WTC11 (cell line): Measurements from ENCODE around the gene KLHL12. TPM values are rescaled to one million over a fixed set of nuclear protein-coding genes. Genes with fewer than 3 reads are reported as not detected.

Source experiments
- ATAC-seq: fragments of 200-7000 bp; cut with Tn5 transposase; 2 replicates; pipeline ENCODE4 v1.10.0; 2021; ENCODE audit warnings: mild to moderate bottlenecking, moderate library complexity
- CTCF ChIA-PET: fragments of 300-600 bp; sonication (Branson Sonifier 250); formaldehyde crosslinking; loops from one replicate; lab custom pipeline; 2021; ENCODE audit warnings: antibody characterized with exemption; lab: Charles Lee
- POLR2A ChIA-PET: fragments of 350-600 bp; sonication (Branson Sonifier 250); formaldehyde crosslinking; loops from one replicate; lab custom pipeline; 2021; ENCODE audit warnings: antibody characterized with exemption; lab: Charles Lee
- DNase-seq: peaks from one replicate; pipeline ENCODE4 v3.0.0; 2021; ENCODE audit warnings: low spot score
- H3K27ac Mint-ChIP-seq: 2 replicates; pipeline ENCODE4 v1.8.0; 2021; ENCODE audit warnings: mixed read lengths
- H3K27me3 Mint-ChIP-seq: 2 replicates; pipeline ENCODE4 v1.8.0; 2021; ENCODE audit warnings: low read depth, mild to moderate bottlenecking, moderate library complexity, mixed read lengths
- H3K36me3 Mint-ChIP-seq: 2 replicates; pipeline ENCODE4 v1.8.0; 2021; ENCODE audit warnings: mixed read lengths
- H3K4me1 Mint-ChIP-seq: 2 replicates; pipeline ENCODE4 v1.8.0; 2022; ENCODE audit warnings: mixed read lengths
- H3K4me3 Mint-ChIP-seq: 2 replicates; pipeline ENCODE4 v1.8.0; 2021; ENCODE audit warnings: mild to moderate bottlenecking, moderate library complexity, mixed read lengths
- H3K9me3 Mint-ChIP-seq: 2 replicates; pipeline ENCODE4 v1.8.0; 2021; ENCODE audit warnings: mixed read lengths
- ATF6 ChIP-seq: sonication (generic); formaldehyde crosslinking; IDR thresholded peaks from 2 replicates; pipeline ENCODE4 v1.8.1; 2023; ENCODE audit warnings: mild to moderate bottlenecking, missing genetic modification reagents
- EMX1 ChIP-seq: fragments of 250-450 bp; sonication (Bioruptor Pico); IDR thresholded peaks from 2 replicates; pipeline ENCODE4 v1.8.0; 2021; ENCODE audit warnings: mild to moderate bottlenecking
- ESRRA ChIP-seq: sonication (generic); formaldehyde crosslinking; IDR thresholded peaks from 2 replicates; pipeline ENCODE4 v1.8.1; 2022; ENCODE audit warnings: mild to moderate bottlenecking, missing genetic modification reagents, borderline replicate concordance
- GABPB1 ChIP-seq: sonication (generic); formaldehyde crosslinking; IDR thresholded peaks from 2 replicates; pipeline ENCODE4 v1.8.1; 2023; ENCODE audit warnings: mild to moderate bottlenecking, missing genetic modification reagents
- GTF2I ChIP-seq: fragments of 250-450 bp; sonication (Bioruptor Pico); conservative IDR thresholded peaks from 2 replicates; pipeline ENCODE4 v1.4.0; 2021; ENCODE audit warnings: mild to moderate bottlenecking
- HMGXB4 ChIP-seq: sonication (generic); formaldehyde crosslinking; IDR thresholded peaks from 2 replicates; pipeline ENCODE4 v1.8.1; 2023; ENCODE audit warnings: mild to moderate bottlenecking, moderate library complexity, missing genetic modification reagents
- MAX ChIP-seq: sonication (generic); formaldehyde crosslinking; IDR thresholded peaks from 2 replicates; pipeline ENCODE4 v1.8.0; 2022; ENCODE audit warnings: mild to moderate bottlenecking, missing genetic modification reagents
- MLX ChIP-seq: sonication (generic); formaldehyde crosslinking; IDR thresholded peaks from 2 replicates; pipeline ENCODE4 v1.8.1; 2023; ENCODE audit warnings: mild to moderate bottlenecking, missing genetic modification reagents, moderate library complexity
- NFATC4 ChIP-seq: fragments of 250-450 bp; sonication (Bioruptor Pico); IDR thresholded peaks from 2 replicates; pipeline ENCODE4 v1.9.0; 2021; ENCODE audit warnings: mild to moderate bottlenecking
- NFE2L1 ChIP-seq: sonication (generic); formaldehyde crosslinking; IDR thresholded peaks from 2 replicates; pipeline ENCODE4 v1.8.1; 2023; ENCODE audit warnings: missing genetic modification reagents
- NFYB ChIP-seq: sonication (generic); formaldehyde crosslinking; conservative IDR thresholded peaks from 2 replicates; pipeline ENCODE4 v1.8.0; 2022; ENCODE audit warnings: low read depth, missing genetic modification reagents
- ZBTB21 ChIP-seq: sonication (generic); formaldehyde crosslinking; IDR thresholded peaks from 2 replicates; pipeline ENCODE4 v1.8.1; 2023; ENCODE audit warnings: mild to moderate bottlenecking, missing genetic modification reagents, borderline replicate concordance
- ZNF232 ChIP-seq: sonication (generic); formaldehyde crosslinking; IDR thresholded peaks from 2 replicates; pipeline ENCODE4 v1.8.0; 2022; ENCODE audit warnings: mild to moderate bottlenecking, missing genetic modification reagents
- ZNF423 ChIP-seq: fragments of 250-450 bp; sonication (Bioruptor Pico); IDR thresholded peaks from 2 replicates; pipeline ENCODE4 v2.1.2; 2022; ENCODE audit warnings: mild to moderate bottlenecking, moderate library complexity
- total RNA-seq: library from RNA; stranded (reverse); gene quantifications from 3 replicates; pipeline ENCODE4 v1.2.3, GENCODE V29; 2021
- TF ChIP-seq, protein P1 (sequence below): fragments of 250-450 bp; sonication (Bioruptor Pico); IDR thresholded peaks from 2 replicates; pipeline ENCODE4 v1.9.0; 2021; ENCODE audit warnings: mild to moderate bottlenecking, borderline replicate concordance
- TF ChIP-seq, protein P2 (sequence below): sonication (generic); formaldehyde crosslinking; IDR thresholded peaks from 2 replicates; pipeline ENCODE4 v1.8.0; 2023; ENCODE audit warnings: missing genetic modification reagents, mild to moderate bottlenecking, borderline replicate concordance
- TF ChIP-seq, protein P3 (sequence below): sonication (generic); formaldehyde crosslinking; conservative IDR thresholded peaks from 2 replicates; pipeline ENCODE4 v1.8.1; 2022; ENCODE audit warnings: mild to moderate bottlenecking, missing genetic modification reagents
- TF ChIP-seq, protein P4 (sequence below): sonication (generic); formaldehyde crosslinking; IDR thresholded peaks from 2 replicates; pipeline ENCODE4 v1.8.1; 2022; ENCODE audit warnings: mild to moderate bottlenecking, missing genetic modification reagents, moderate library complexity, borderline replicate concordance

Gene KLHL12
- total RNA-seq, 1 experiment from 2014 or later = 29.6 TPM

GRCh38 chr1:202926581-202927491 is at the start of gene KLHL12 (continued):
- TF ChIP-seq NFYB (CRISPR knock-in tag) (no peak), NFATC4 (CRISPR knock-in tag) (no peak)
- TF ChIP-seq, protein P1, sequence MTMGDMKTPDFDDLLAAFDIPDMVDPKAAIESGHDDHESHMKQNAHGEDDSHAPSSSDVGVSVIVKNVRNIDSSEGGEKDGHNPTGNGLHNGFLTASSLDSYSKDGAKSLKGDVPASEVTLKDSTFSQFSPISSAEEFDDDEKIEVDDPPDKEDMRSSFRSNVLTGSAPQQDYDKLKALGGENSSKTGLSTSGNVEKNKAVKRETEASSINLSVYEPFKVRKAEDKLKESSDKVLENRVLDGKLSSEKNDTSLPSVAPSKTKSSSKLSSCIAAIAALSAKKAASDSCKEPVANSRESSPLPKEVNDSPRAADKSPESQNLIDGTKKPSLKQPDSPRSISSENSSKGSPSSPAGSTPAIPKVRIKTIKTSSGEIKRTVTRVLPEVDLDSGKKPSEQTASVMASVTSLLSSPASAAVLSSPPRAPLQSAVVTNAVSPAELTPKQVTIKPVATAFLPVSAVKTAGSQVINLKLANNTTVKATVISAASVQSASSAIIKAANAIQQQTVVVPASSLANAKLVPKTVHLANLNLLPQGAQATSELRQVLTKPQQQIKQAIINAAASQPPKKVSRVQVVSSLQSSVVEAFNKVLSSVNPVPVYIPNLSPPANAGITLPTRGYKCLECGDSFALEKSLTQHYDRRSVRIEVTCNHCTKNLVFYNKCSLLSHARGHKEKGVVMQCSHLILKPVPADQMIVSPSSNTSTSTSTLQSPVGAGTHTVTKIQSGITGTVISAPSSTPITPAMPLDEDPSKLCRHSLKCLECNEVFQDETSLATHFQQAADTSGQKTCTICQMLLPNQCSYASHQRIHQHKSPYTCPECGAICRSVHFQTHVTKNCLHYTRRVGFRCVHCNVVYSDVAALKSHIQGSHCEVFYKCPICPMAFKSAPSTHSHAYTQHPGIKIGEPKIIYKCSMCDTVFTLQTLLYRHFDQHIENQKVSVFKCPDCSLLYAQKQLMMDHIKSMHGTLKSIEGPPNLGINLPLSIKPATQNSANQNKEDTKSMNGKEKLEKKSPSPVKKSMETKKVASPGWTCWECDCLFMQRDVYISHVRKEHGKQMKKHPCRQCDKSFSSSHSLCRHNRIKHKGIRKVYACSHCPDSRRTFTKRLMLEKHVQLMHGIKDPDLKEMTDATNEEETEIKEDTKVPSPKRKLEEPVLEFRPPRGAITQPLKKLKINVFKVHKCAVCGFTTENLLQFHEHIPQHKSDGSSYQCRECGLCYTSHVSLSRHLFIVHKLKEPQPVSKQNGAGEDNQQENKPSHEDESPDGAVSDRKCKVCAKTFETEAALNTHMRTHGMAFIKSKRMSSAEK (CRISPR knock-in tag) = no peak

- H3K9me3 Mint-ChIP-seq = no peaks in the 10 kb centered on the region
- no peak for TF ChIP-seq NFE2L1 (CRISPR knock-in tag)
- TF ChIP-seq, protein P2, sequence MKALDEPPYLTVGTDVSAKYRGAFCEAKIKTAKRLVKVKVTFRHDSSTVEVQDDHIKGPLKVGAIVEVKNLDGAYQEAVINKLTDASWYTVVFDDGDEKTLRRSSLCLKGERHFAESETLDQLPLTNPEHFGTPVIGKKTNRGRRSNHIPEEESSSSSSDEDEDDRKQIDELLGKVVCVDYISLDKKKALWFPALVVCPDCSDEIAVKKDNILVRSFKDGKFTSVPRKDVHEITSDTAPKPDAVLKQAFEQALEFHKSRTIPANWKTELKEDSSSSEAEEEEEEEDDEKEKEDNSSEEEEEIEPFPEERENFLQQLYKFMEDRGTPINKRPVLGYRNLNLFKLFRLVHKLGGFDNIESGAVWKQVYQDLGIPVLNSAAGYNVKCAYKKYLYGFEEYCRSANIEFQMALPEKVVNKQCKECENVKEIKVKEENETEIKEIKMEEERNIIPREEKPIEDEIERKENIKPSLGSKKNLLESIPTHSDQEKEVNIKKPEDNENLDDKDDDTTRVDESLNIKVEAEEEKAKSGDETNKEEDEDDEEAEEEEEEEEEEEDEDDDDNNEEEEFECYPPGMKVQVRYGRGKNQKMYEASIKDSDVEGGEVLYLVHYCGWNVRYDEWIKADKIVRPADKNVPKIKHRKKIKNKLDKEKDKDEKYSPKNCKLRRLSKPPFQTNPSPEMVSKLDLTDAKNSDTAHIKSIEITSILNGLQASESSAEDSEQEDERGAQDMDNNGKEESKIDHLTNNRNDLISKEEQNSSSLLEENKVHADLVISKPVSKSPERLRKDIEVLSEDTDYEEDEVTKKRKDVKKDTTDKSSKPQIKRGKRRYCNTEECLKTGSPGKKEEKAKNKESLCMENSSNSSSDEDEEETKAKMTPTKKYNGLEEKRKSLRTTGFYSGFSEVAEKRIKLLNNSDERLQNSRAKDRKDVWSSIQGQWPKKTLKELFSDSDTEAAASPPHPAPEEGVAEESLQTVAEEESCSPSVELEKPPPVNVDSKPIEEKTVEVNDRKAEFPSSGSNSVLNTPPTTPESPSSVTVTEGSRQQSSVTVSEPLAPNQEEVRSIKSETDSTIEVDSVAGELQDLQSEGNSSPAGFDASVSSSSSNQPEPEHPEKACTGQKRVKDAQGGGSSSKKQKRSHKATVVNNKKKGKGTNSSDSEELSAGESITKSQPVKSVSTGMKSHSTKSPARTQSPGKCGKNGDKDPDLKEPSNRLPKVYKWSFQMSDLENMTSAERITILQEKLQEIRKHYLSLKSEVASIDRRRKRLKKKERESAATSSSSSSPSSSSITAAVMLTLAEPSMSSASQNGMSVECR (CRISPR knock-in tag) = no peak
- TF ChIP-seq, protein P3, sequence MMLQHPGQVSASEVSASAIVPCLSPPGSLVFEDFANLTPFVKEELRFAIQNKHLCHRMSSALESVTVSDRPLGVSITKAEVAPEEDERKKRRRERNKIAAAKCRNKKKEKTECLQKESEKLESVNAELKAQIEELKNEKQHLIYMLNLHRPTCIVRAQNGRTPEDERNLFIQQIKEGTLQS (CRISPR knock-in tag) = no peak
- TF ChIP-seq GTF2I (CRISPR knock-in tag) = no peak
- TF ChIP-seq ZNF423 = no peak
- TF ChIP-seq MAX (CRISPR knock-in tag) = no peak
- TF ChIP-seq ATF6 (CRISPR knock-in tag) = no peak
- TF ChIP-seq, protein P4, sequence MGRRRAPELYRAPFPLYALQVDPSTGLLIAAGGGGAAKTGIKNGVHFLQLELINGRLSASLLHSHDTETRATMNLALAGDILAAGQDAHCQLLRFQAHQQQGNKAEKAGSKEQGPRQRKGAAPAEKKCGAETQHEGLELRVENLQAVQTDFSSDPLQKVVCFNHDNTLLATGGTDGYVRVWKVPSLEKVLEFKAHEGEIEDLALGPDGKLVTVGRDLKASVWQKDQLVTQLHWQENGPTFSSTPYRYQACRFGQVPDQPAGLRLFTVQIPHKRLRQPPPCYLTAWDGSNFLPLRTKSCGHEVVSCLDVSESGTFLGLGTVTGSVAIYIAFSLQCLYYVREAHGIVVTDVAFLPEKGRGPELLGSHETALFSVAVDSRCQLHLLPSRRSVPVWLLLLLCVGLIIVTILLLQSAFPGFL = no peak
- no peak for TF ChIP-seq GABPB1 (CRISPR knock-in tag)
- no peak for TF ChIP-seq HMGXB4 (CRISPR knock-in tag)
- TF ChIP-seq EMX1 (CRISPR knock-in tag) = no peak
- TF ChIP-seq ZBTB21 (CRISPR knock-in tag) = no peak
- TF ChIP-seq ZNF232 (CRISPR knock-in tag) = no peak
- TF ChIP-seq ESRRA = no peak
- TF ChIP-seq MLX (CRISPR knock-in tag) = no peak
- no peaks in the 10 kb centered on the region for H3K36me3 Mint-ChIP-seq
- peaks cover 24% of the 10 kb centered on the region for H3K4me1 Mint-ChIP-seq
- POLR2A ChIA-PET = no interaction called here
- H3K4me3 Mint-ChIP-seq = no peak overlapping the region
- DNase-seq (no peak), ATAC-seq (no peak)
- CTCF ChIA-PET = interaction anchor here (1.3 kb wide), 1 partner anchor 9 kb away, joined by 7 read pairs; no protein-coding TSS in a partner anchor
- peaks cover 8% of the 10 kb centered on the region for H3K27me3 Mint-ChIP-seq
- no peak overlapping the region for H3K27ac Mint-ChIP-seq
These were observed 49.6 kb upstream of the KLHL12 start for GRCh38 chr1:202976633-202977032.
